HG02763 (cell line): ENCODE measurements around the gene SMG6.

Experiments
- ATAC-seq: cut with Tn5 transposase; IDR thresholded peaks from one replicate; pipeline ENCODE4 v1.9.1; 2021; ENCODE audit warnings: mild to moderate bottlenecking, moderate library complexity; ENCODE audit not compliant: unreplicated experiment

The SMG6 gene

GRCh38 chr17:2237950-2238349 is 65.6 kb downstream of the SMG6 start:
- no peak for ATAC-seq

GRCh38 chr17:2237521-2237921 is 66.1 kb downstream of the SMG6 start:
- no peak for ATAC-seq

- ATAC-seq, result no peak
Measured at GRCh38 chr17:2235792-2236366, 67.7 kb downstream of the SMG6 start.

GRCh38 chr17:2235265-2235664 is 68.3 kb downstream of the SMG6 start:
- no peak for ATAC-seq

- no peak for ATAC-seq
Measured at GRCh38 chr17:2233441-2233947, 70.1 kb downstream of the SMG6 start.

- no peak for ATAC-seq
Measured at GRCh38 chr17:2232244-2232638, 71.3 kb downstream of the SMG6 start.

GRCh38 chr17:2230877-2231276 is 72.7 kb downstream of the SMG6 start:
- ATAC-seq, result no peak

GRCh38 chr17:2227025-2227699 is 76.4 kb downstream of the SMG6 start:
- no peak for ATAC-seq

GRCh38 chr17:2223617-2223927 is 80.0 kb downstream of the SMG6 start:
- no peak for ATAC-seq

- ATAC-seq, result no peak
Measured at GRCh38 chr17:2222901-2223616, 80.5 kb downstream of the SMG6 start.

- no peak for ATAC-seq
Measured at GRCh38 chr17:2222301-2222700, 81.3 kb downstream of the SMG6 start.

- ATAC-seq, result no peak
Measured at GRCh38 chr17:2218426-2218825, 85.2 kb downstream of the SMG6 start.

GRCh38 chr17:2215616-2216364 is 87.8 kb downstream of the SMG6 start:
- peak; percentile 77 for ATAC-seq

- no peak for ATAC-seq
Measured at GRCh38 chr17:2214929-2215615, 88.5 kb downstream of the SMG6 start.

GRCh38 chr17:2214047-2214928 is 89.3 kb downstream of the SMG6 start:
- no peak for ATAC-seq

- ATAC-seq, result no peak
Measured at GRCh38 chr17:2213291-2213960, 90.2 kb downstream of the SMG6 start.

GRCh38 chr17:2212400-2212981 is 91.1 kb downstream of the SMG6 start:
- ATAC-seq, result no peak

GRCh38 chr17:2211661-2212399 is 91.8 kb downstream of the SMG6 start:
- ATAC-seq, result no peak
